Heart left ventricle (tissue), 16 donors: ENCODE data around the gene MOGAT1. TPM values are rescaled to one million over a fixed set of nuclear protein-coding genes. Genes with fewer than 3 reads are reported as not detected.

Experiments
- ATAC-seq, 4 donors: fragments of 200-7000 bp; cut with Tn5 transposase; one replicate each; pipeline ENCODE4 v1.9.1; 2020 to 2022; ENCODE audit warnings: moderate library complexity in 4 of 4, mild to moderate bottlenecking in 3 of 4, moderate number of reproducible peaks in 1 of 4
- DNase-seq, 5 donors: peaks; one replicate each; pipeline ENCODE4 v3.0.0-alpha.2; 2020
- H3K27ac ChIP-seq, 12 donors: fragments of 200-600 bp; sonication (generic) in 4 of 12; one replicate each; pipeline versions ENCODE4 v1.5.0 to v1.8.0; 2016 to 2022; ENCODE audit warnings: mild to moderate bottlenecking in 2 of 12
- H3K27me3 ChIP-seq, 9 donors: fragments of 200-600 bp; sonication (generic) in 2 of 9; one replicate each; pipeline versions ENCODE4 v1.5.1 to v1.8.0; 2016 to 2022; ENCODE audit warnings: mild to moderate bottlenecking in 3 of 9
- H3K36me3 ChIP-seq, 9 donors: fragments of 200-600 bp; sonication (generic) in 2 of 9; one replicate each; pipeline versions ENCODE4 v1.5.0 to v1.8.0; 2018 to 2022; ENCODE audit warnings: mild to moderate bottlenecking in 2 of 9
- H3K4me1 ChIP-seq, 12 donors: fragments of 200-600 bp; sonication (generic) in 4 of 12; one replicate each; pipeline versions ENCODE4 v1.5.0 to v1.8.0; 2016 to 2022; ENCODE audit warnings: mild to moderate bottlenecking in 3 of 12
- H3K4me3 ChIP-seq, 12 donors: fragments of 200-600 bp; sonication (generic) in 4 of 12; one replicate each; pipeline versions ENCODE4 v1.5.0 to v1.8.0; 2017 to 2022; ENCODE audit warnings: mild to moderate bottlenecking in 9 of 12, moderate library complexity in 4 of 12
- H3K9me3 ChIP-seq, 12 donors: fragments of 200-600 bp; sonication (generic) in 4 of 12; one replicate each; pipeline versions ENCODE4 v1.5.0 to v1.8.0; 2016 to 2022; ENCODE audit warnings: mild to moderate bottlenecking in 1 of 12
- POLR2A ChIP-seq, 2 donors: fragments of 450-650 bp; IDR thresholded peaks; one replicate each; pipeline ENCODE4 v1.6.1; 2017; ENCODE audit warnings: antibody characterized with exemption in 2 of 2, mild to moderate bottlenecking in 2 of 2, moderate library complexity in 2 of 2
- WGBS, 4 donors: extraction: QIAGEN DNeasy Blood & Tissue Kit in 2 of 4; methylation state at CpG; one replicate each; pipeline versions ENCODE4 v1.1.5 to v1.1.7; 2013 to 2018; 5-methylcytosine and 5-hydroxymethylcytosine counted together
- intact Hi-C, 10 donors: fragments of 100-400 bp; cut with DNase I; formaldehyde crosslinking; loops; one replicate each; pipeline versions ENCODE4 v1.11.1 to v1.14.2; 2022
- polyA plus RNA-seq, 2 donors: library from polyadenylated mRNA; stranded (reverse); fragments of 200-250 nt; gene quantifications; one replicate each; pipeline ENCODE4 v1.2.3, GENCODE V29; 2013
- total RNA-seq, 9 donors: library from RNA; depleted of rRNA in 2 of 9; stranded (reverse); fragments of >200 nt in 2 of 9; fragmentation: NEBNext Ultra II Directional in 3 of 9; extraction: Animal tissue kit (Norgen Biotek cat#: 25700) in 3 of 9; gene quantifications; one replicate each; pipeline versions ENCODE4 v1.1.0 to v1.2.4, GENCODE V29; 2016 to 2023
- TF ChIP-seq, protein P1 (sequence below), 12 donors: fragments of 200-600 bp; sonication (generic) in 4 of 12; IDR thresholded peaks; one replicate each; pipeline versions ENCODE4 v1.5.0 to v1.8.0; 2018 to 2022; ENCODE audit warnings: antibody characterized with exemption in 12 of 12, mild to moderate bottlenecking in 5 of 12
- donor health status: ischemic (EF 13 %, LVEDD 7.1; RV severe dilation, severe dysfunction).
- donor health status: healthy with polysubstance abuse.
- donor health status: DM: no; HTN: yes; CAD: no.
- donor health status: DM: no; HTN: no; CAD: no.
- donor health status: ischemic (EF 25% LVEDD 6.9; RV normal size, moderate dysfunction).
- donor health status: ischemic (EF 25% LVEDD 5.7; RV mildly dilated, moderate dysfunction).
- donor health status: healthy.
- donor health status: DM: yes; HTN: yes; CAD: no.
- donor health status: ischemic (EF 35%, LVEDD 5.7; RV mildly dilated, moderate dysfunction).
- donor health status: nonischemic (EF 11% LVEDD 7.7; RV severe dilation, severe dysfunction).
- donor health status: DM: yes; HTN: yes; CAD: no.
- donor health status: PGD.
- donor health status: ischemic (EF 29% LVEDD 5.4; RV normal size, mild dysfunction).
- donor health status: nonischemic (EF 23%, LVEDD 6.1; RV moderate dilation, normal function).

The MOGAT1 gene
- total and polyA plus RNA-seq, 11 donors, result 0.19 to 1.1 (median 0.40) TPM; not detected in 2

DNA sequence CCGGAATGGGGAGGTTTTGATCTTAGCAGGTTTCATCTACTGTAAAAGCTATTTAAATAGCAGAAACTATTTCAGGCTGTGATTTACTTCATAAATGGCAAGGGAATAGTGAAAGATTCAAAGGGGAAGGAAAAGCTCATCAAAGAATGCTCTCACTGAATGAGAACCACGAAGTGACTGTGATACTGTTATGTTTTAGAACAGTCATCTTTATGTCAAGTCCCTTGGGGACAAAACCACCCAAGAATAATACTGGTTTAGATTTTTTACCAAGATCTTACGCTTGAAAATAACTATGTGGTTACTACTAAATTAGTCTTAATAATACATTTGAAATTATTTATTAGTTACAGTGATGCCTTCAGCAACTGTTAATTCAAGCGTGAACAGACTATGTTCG lies 43.7 kb upstream of the MOGAT1 start:
- no peaks in the 10 kb centered on the region for H3K27me3 ChIP-seq
- H3K36me3 ChIP-seq, result peaks cover 0 to 100% (median 92%) of the 10 kb centered on the region in 9 donors
- DNase-seq (no peak), ATAC-seq (no peak)
- 70 to 90% (median 84%) methylated on average over 5 of the region's 5 CpGs for WGBS, 4 donors
- H3K4me1 ChIP-seq, result no peaks in the 10 kb centered on the region
- intact Hi-C loops, result no loop called here
- H3K27ac ChIP-seq, result no peak overlapping the region
- no peak overlapping the region for H3K4me3 ChIP-seq
- no peaks in the 10 kb centered on the region for H3K9me3 ChIP-seq
- TF ChIP-seq, protein P1, sequence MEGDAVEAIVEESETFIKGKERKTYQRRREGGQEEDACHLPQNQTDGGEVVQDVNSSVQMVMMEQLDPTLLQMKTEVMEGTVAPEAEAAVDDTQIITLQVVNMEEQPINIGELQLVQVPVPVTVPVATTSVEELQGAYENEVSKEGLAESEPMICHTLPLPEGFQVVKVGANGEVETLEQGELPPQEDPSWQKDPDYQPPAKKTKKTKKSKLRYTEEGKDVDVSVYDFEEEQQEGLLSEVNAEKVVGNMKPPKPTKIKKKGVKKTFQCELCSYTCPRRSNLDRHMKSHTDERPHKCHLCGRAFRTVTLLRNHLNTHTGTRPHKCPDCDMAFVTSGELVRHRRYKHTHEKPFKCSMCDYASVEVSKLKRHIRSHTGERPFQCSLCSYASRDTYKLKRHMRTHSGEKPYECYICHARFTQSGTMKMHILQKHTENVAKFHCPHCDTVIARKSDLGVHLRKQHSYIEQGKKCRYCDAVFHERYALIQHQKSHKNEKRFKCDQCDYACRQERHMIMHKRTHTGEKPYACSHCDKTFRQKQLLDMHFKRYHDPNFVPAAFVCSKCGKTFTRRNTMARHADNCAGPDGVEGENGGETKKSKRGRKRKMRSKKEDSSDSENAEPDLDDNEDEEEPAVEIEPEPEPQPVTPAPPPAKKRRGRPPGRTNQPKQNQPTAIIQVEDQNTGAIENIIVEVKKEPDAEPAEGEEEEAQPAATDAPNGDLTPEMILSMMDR (IDR thresholded peaks at IDR 0.05), result no peak
- TF ChIP-seq POLR2A (IDR thresholded peaks at IDR 0.05), result no peak

DNA sequence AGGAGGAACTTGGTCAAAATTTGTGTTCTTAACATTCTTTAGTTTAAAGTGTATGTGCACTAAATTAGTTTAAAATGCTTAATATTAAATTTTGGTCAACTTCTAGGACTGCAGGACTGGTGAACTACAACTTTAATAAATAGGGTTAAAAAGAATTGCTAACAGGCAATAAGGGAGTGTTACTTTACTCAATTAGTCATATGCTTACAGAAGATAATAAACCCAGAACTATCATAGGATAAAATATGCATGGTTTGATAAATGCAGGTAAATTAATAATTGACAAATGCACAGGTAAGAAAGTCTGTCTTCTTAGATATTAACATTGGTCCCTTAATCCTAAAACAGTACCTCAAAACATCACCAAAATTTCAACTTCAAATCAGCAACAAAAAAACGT lies 36.2 kb upstream of the MOGAT1 start:
- Histone ChIP-seq H3K36me3 (peaks cover 0 to 100% (median 91%) of the 10 kb centered on the region in 9 donors), H3K27me3 (no peaks in the 10 kb centered on the region), H3K27ac (no peak overlapping the region), H3K9me3 (peaks cover 0 to 15% (median 0%) of the 10 kb centered on the region in 12 donors), H3K4me1 (no peaks in the 10 kb centered on the region), H3K4me3 (no peak overlapping the region)
- WGBS, 4 donors, result 90 to 95% (median 94%) methylated on average over 1 of the region's 1 CpG
- DNase-seq (no peak), ATAC-seq (no peak)
- intact Hi-C loops, result no loop called here
- TF ChIP-seq POLR2A (IDR thresholded peaks at IDR 0.05), result no peak
- TF ChIP-seq, protein P1 (IDR thresholded peaks at IDR 0.05), result no peak

GRCh38 chr2:222637067-222637466 lies 34.4 kb upstream of the MOGAT1 start:
- H3K27ac ChIP-seq, result no peak overlapping the region
- H3K9me3 ChIP-seq, result peaks cover 0 to 15% (median 0%) of the 10 kb centered on the region in 12 donors
- H3K27me3 ChIP-seq, result no peaks in the 10 kb centered on the region
- no peak overlapping the region for H3K4me3 ChIP-seq
- ATAC-seq, result no peak
- DNase-seq, result no peak
- TF ChIP-seq, protein P1 (IDR thresholded peaks at IDR 0.05), result no peak
- TF ChIP-seq POLR2A (IDR thresholded peaks at IDR 0.05), result no peak
- H3K4me1 ChIP-seq, result no peaks in the 10 kb centered on the region
- peaks cover 0 to 100% (median 86%) of the 10 kb centered on the region in 9 donors for H3K36me3 ChIP-seq
- intact Hi-C loops, result no loop called here
- WGBS, 4 donors, result 83 to 100% (median 94%) methylated on average over 1 of the region's 1 CpG

GRCh38 chr2:222641336-222641735 lies 30.1 kb upstream of the MOGAT1 start:
- TF ChIP-seq POLR2A (IDR thresholded peaks at IDR 0.05), result no peak
- TF ChIP-seq, protein P1 (IDR thresholded peaks at IDR 0.05), result no peak
- Histone ChIP-seq H3K27ac (no peak overlapping the region), H3K4me1 (no peaks in the 10 kb centered on the region), H3K4me3 (no peak overlapping the region), H3K27me3 (no peaks in the 10 kb centered on the region), H3K9me3 (peaks cover 0 to 15% (median 0%) of the 10 kb centered on the region in 12 donors), H3K36me3 (peaks cover 0 to 98% (median 84%) of the 10 kb centered on the region in 9 donors)
- WGBS, 4 donors, result 88 to 96% (median 95%) methylated on average over 2 of the region's 2 CpGs
- intact Hi-C loops, result no loop called here
- DNase-seq, result no peak
- no peak for ATAC-seq
